Measurements from ENCODE around the gene GRIK4. TPM values are rescaled to one million over a fixed set of nuclear protein-coding genes. Genes with fewer than 3 reads are reported as not detected.

Gene GRIK4
- total and polyA plus RNA-seq, 8 donors = 0.06 to 0.31 TPM; not detected in 6

DNA sequence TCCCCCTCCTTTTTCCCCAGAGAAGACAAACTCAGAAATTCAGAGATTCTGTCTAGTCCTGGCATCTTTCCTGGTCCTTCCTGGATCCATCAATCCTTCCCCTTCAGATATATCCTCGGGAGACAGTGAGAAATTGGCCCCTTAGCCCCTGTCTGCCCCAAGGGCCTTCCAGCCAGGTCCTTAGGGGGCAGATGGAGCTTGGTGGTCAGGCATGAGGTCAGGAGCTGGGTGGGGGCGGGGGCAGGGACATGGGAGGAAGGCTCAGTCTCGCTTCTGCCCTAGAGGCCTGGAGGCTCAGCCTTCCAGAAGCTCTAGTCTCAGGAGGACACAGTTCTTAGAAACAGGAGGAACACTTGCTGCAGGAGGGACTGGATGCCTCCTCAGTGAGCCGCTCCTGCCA is 304.6 kb downstream of the GRIK4 start:
- H3K27ac ChIP-seq = no peak overlapping the region
- TF ChIP-seq EP300 (IDR thresholded peaks at IDR 0.05) (no peak), POLR2A (IDR thresholded peaks at IDR 0.05) (no peak), POLR2AphosphoS5 (IDR thresholded peaks at IDR 0.05) (no peak)
- TF ChIP-seq, protein P1, sequence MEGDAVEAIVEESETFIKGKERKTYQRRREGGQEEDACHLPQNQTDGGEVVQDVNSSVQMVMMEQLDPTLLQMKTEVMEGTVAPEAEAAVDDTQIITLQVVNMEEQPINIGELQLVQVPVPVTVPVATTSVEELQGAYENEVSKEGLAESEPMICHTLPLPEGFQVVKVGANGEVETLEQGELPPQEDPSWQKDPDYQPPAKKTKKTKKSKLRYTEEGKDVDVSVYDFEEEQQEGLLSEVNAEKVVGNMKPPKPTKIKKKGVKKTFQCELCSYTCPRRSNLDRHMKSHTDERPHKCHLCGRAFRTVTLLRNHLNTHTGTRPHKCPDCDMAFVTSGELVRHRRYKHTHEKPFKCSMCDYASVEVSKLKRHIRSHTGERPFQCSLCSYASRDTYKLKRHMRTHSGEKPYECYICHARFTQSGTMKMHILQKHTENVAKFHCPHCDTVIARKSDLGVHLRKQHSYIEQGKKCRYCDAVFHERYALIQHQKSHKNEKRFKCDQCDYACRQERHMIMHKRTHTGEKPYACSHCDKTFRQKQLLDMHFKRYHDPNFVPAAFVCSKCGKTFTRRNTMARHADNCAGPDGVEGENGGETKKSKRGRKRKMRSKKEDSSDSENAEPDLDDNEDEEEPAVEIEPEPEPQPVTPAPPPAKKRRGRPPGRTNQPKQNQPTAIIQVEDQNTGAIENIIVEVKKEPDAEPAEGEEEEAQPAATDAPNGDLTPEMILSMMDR (IDR thresholded peaks at IDR 0.05) = no peak
- intact Hi-C loops (cut with DNase I; ENCODE audit: low total_unique reads) = no loop called here
- no peaks in the 10 kb centered on the region for H3K9me3 ChIP-seq
- H3K4me1 ChIP-seq = no peaks in the 10 kb centered on the region
- no peaks in the 10 kb centered on the region for H3K36me3 ChIP-seq
- H3K27me3 ChIP-seq = peaks cover 0 to 48% (median 0%) of the 10 kb centered on the region in 3 donors
- H3K4me3 ChIP-seq = no peak overlapping the region
- WGBS, 5 donors = 73 to 93% (median 90%) methylated on average over 2 to 4 of the region's 4 CpGs
- no peak for DNase-seq

GRCh38 chr11:120816711-120817110 is 305.2 kb downstream of the GRIK4 start:
- DNase-seq = no peak
- Histone ChIP-seq H3K36me3 (no peaks in the 10 kb centered on the region), H3K9me3 (no peaks in the 10 kb centered on the region), H3K27me3 (peaks cover 0 to 53% (median 0%) of the 10 kb centered on the region in 3 donors), H3K4me1 (no peaks in the 10 kb centered on the region), H3K27ac (no peak overlapping the region), H3K4me3 (no peak overlapping the region)
- intact Hi-C loops (cut with DNase I; ENCODE audit: low total_unique reads) = no loop called here
- no peak for TF ChIP-seq EP300 (IDR thresholded peaks at IDR 0.05)
- TF ChIP-seq POLR2A (IDR thresholded peaks at IDR 0.05) = no peak
- no peak for TF ChIP-seq POLR2AphosphoS5 (IDR thresholded peaks at IDR 0.05)
- TF ChIP-seq, protein P1 (IDR thresholded peaks at IDR 0.05) = no peak
- WGBS, 5 donors = 78 to 93% (median 86%) methylated on average over 9 of the region's 9 CpGs

GRCh38 chr11:120817158-120817557 is 305.6 kb downstream of the GRIK4 start:
- peak in 1 of 2 donors; percentile 29 for DNase-seq
- Histone ChIP-seq H3K4me1 (no peaks in the 10 kb centered on the region), H3K9me3 (no peaks in the 10 kb centered on the region), H3K4me3 (no peak overlapping the region), H3K27me3 (peaks cover 0 to 54% (median 0%) of the 10 kb centered on the region in 3 donors), H3K36me3 (no peaks in the 10 kb centered on the region), H3K27ac (no peak overlapping the region)
- intact Hi-C loops (cut with DNase I; ENCODE audit: low total_unique reads) = no loop called here
- 28 to 73% (median 56%) methylated on average over 2 of the region's 2 CpGs for WGBS, 5 donors
- TF ChIP-seq, protein P1 (IDR thresholded peaks at IDR 0.05) = no peak
- TF ChIP-seq EP300 (IDR thresholded peaks at IDR 0.05) (no peak), POLR2A (IDR thresholded peaks at IDR 0.05) (no peak)

DNA sequence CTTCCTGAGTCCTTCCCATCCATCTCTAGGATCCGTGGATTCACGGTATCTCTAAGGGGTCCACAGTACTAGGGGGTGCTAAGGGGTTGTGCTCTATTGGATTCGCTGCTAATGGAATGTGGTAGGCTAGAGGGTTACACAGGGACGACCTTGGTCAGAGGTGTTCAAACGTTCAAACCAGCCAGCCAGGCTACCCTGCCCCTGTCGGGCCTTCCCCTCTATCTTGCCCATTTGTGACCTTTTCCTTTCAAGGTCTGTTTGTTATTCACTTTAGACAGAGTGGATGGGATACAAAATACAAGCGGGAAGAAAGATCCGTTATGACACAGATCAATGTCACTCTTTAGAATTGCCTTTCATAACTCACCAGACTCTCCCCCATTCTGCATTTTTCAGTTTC is 306.5 kb downstream of the GRIK4 start:
- Histone ChIP-seq H3K9me3 (no peaks in the 10 kb centered on the region), H3K4me1 (no peaks in the 10 kb centered on the region), H3K27ac (no peak overlapping the region), H3K27me3 (peaks cover 0 to 54% (median 0%) of the 10 kb centered on the region in 3 donors), H3K36me3 (no peaks in the 10 kb centered on the region), H3K4me3 (no peak overlapping the region)
- TF ChIP-seq EP300 (IDR thresholded peaks at IDR 0.05) (no peak), POLR2A (IDR thresholded peaks at IDR 0.05) (no peak), POLR2AphosphoS5 (IDR thresholded peaks at IDR 0.05) (no peak)
- TF ChIP-seq, protein P1 (IDR thresholded peaks at IDR 0.05) = no peak
- WGBS, 5 donors = 52 to 66% (median 56%) methylated on average over 8 of the region's 8 CpGs
- intact Hi-C loops (cut with DNase I; ENCODE audit: low total_unique reads) = no loop called here
- no peak for DNase-seq
